ENCODE data around the gene PDE4D. TPM values are rescaled to one million over a fixed set of nuclear protein-coding genes. Genes with fewer than 3 reads are reported as not detected.

PDE4D gene
- total RNA-seq, 1 donor from 2014 or later, result 44.8 TPM

GRCh38 chr5:59274106-59274636, 619.4 kb downstream of the PDE4D start:
- Histone ChIP-seq H3K4me3 (no peak overlapping the region), H3K36me3 (no peaks in the 10 kb centered on the region), H3K9me3 (no peaks in the 10 kb centered on the region), H3K4me1 (no peaks in the 10 kb centered on the region), H3K27me3 (no peaks in the 10 kb centered on the region), H3K27ac (no peak overlapping the region)
- intact Hi-C loops (cut with DNase I), result no loop called here
- no peak for DNase-seq (ENCODE audit: low spot score in 2 of 2)
- TF ChIP-seq CTCF (IDR thresholded peaks at IDR 0.05), result no peak

GRCh38 chr5:59272809-59273427, 620.6 kb downstream of the PDE4D start:
- no peaks in the 10 kb centered on the region for H3K27me3 ChIP-seq
- intact Hi-C loops (cut with DNase I), result no loop called here
- no peak for DNase-seq (ENCODE audit: low spot score in 2 of 2)
- H3K36me3 ChIP-seq, result no peaks in the 10 kb centered on the region
- H3K4me1 ChIP-seq, result no peaks in the 10 kb centered on the region
- no peak for TF ChIP-seq CTCF (IDR thresholded peaks at IDR 0.05)
- H3K4me3 ChIP-seq, result no peak overlapping the region
- no peaks in the 10 kb centered on the region for H3K9me3 ChIP-seq
- no peak overlapping the region for H3K27ac ChIP-seq

GRCh38 chr5:59268756-59269415, 624.6 kb downstream of the PDE4D start:
- Histone ChIP-seq H3K4me3 (no peak overlapping the region), H3K27me3 (no peaks in the 10 kb centered on the region), H3K4me1 (no peaks in the 10 kb centered on the region), H3K9me3 (no peaks in the 10 kb centered on the region), H3K27ac (no peak overlapping the region), H3K36me3 (no peaks in the 10 kb centered on the region)
- TF ChIP-seq CTCF (IDR thresholded peaks at IDR 0.05), result no peak
- intact Hi-C loops (cut with DNase I), result no loop called here
- no peak for DNase-seq (ENCODE audit: low spot score in 2 of 2)

GRCh38 chr5:59267033-59267432, 626.5 kb downstream of the PDE4D start:
- no peak overlapping the region for H3K27ac ChIP-seq
- no peaks in the 10 kb centered on the region for H3K4me1 ChIP-seq
- H3K27me3 ChIP-seq, result no peaks in the 10 kb centered on the region
- no peak overlapping the region for H3K4me3 ChIP-seq
- H3K9me3 ChIP-seq, result no peaks in the 10 kb centered on the region
- no peak for DNase-seq (ENCODE audit: low spot score in 2 of 2)
- H3K36me3 ChIP-seq, result no peaks in the 10 kb centered on the region
- TF ChIP-seq CTCF (IDR thresholded peaks at IDR 0.05), result no peak
- intact Hi-C loops (cut with DNase I), result no loop called here

GRCh38 chr5:59266410-59266809, 627.1 kb downstream of the PDE4D start:
- Histone ChIP-seq H3K4me1 (no peaks in the 10 kb centered on the region), H3K27ac (no peak overlapping the region), H3K36me3 (no peaks in the 10 kb centered on the region), H3K9me3 (no peaks in the 10 kb centered on the region), H3K4me3 (no peak overlapping the region), H3K27me3 (no peaks in the 10 kb centered on the region)
- TF ChIP-seq CTCF (IDR thresholded peaks at IDR 0.05), result no peak
- DNase-seq (ENCODE audit: low spot score in 2 of 2), result no peak
- intact Hi-C loops (cut with DNase I), result no loop called here
